ENCODE data around the gene HIF3A. TPM values are rescaled to one million over a fixed set of nuclear protein-coding genes. Genes with fewer than 3 reads are reported as not detected.

Gene HIF3A
- total RNA-seq, 1 experiment from 2014 or later, result not detected

- POLR2A ChIA-PET, result no interaction called here
These were observed 79.7 kb downstream of the HIF3A start for GRCh38 chr19:46376241-46377153.

GRCh38 chr19:46378268-46378667 lies 81.4 kb downstream of the HIF3A start:
- no TSS peak for BruUV-seq (replicated peaks)
- POLR2A ChIA-PET, result no interaction called here
- in situ Hi-C loops (cut with HindIII; ENCODE audit: low pct_unique_long_range_greater_than_20kb, low sequenced_read_pairs) (no loop called here), intact Hi-C loops (cut with micrococcal nuclease; ENCODE audit: unreplicated experiment) (no loop called here)
- no peak overlapping the region for H3K4me3 ChIP-seq (ENCODE audit: low read depth in 2 of 2, low read length in 2 of 2)
- no peaks in the 10 kb centered on the region for H3K4me1 ChIP-seq (ENCODE audit: control insufficient read depth, insufficient read depth, low read length)
- ATAC-seq (no peak), DNase-seq (ENCODE audit: low read depth, low spot score) (no peak)
- peaks cover 8% of the 10 kb centered on the region; the same call in 1 of the 2 replicates for H3K36me3 ChIP-seq (ENCODE audit: control insufficient read depth, insufficient read depth, low read length)
- H3K9me3 ChIP-seq (ENCODE audit: control insufficient read depth, insufficient read depth, low read depth, low read length), result no peaks in the 10 kb centered on the region
- H3K27me3 ChIP-seq (ENCODE audit: control insufficient read depth, insufficient read depth, low read length), result no peaks in the 10 kb centered on the region
- CTCF ChIA-PET, result no interaction called here
- H3K27ac ChIP-seq (ENCODE audit: low read length), result no peak overlapping the region
- no peak for TF ChIP-seq POLR2AphosphoS5 (IDR thresholded peaks at IDR 0.05; ENCODE audit: low read depth, low read length)
- TF ChIP-seq REST (IDR thresholded peaks at IDR 0.05; ENCODE audit: insufficient read depth in 1 of 2, low read depth in 2 of 2, low read length in 1 of 2), result no peak
- no peak for TF ChIP-seq TCF7L2 (IDR thresholded peaks at IDR 0.05; ENCODE audit: low read depth, low read length)
- no peak for TF ChIP-seq CTCF (IDR thresholded peaks at IDR 0.05)

More at GRCh38 chr19:46376241-46377153, 79.7 kb downstream of the HIF3A start:
- no peak for TF ChIP-seq REST (IDR thresholded peaks at IDR 0.05; ENCODE audit: insufficient read depth in 1 of 2, low read depth in 2 of 2, low read length in 1 of 2)
- no peak for TF ChIP-seq CTCF (IDR thresholded peaks at IDR 0.05)
- no peak for TF ChIP-seq TCF7L2 (IDR thresholded peaks at IDR 0.05; ENCODE audit: low read depth, low read length)
- TF ChIP-seq SIN3A (IDR thresholded peaks at IDR 0.05; ENCODE audit: borderline replicate concordance, insufficient read depth, low read depth, low read length), result no peak
- no peak for TF ChIP-seq POLR2AphosphoS5 (IDR thresholded peaks at IDR 0.05; ENCODE audit: low read depth, low read length)
- Histone ChIP-seq H3K27ac (ENCODE audit: low read length) (no peak overlapping the region), H3K36me3 (ENCODE audit: control insufficient read depth, insufficient read depth, low read length) (peaks cover 2% of the 10 kb centered on the region; the same call in 1 of the 2 replicates), H3K4me1 (ENCODE audit: control insufficient read depth, insufficient read depth, low read length) (no peaks in the 10 kb centered on the region; the same call in 1 of the 2 replicates), H3K9me3 (ENCODE audit: control insufficient read depth, insufficient read depth, low read depth, low read length) (no peaks in the 10 kb centered on the region), H3K27me3 (ENCODE audit: control insufficient read depth, insufficient read depth, low read length) (no peaks in the 10 kb centered on the region), H3K4me3 (ENCODE audit: low read depth in 2 of 2, low read length in 2 of 2) (no peak overlapping the region)
- no peak for DNase-seq (ENCODE audit: low read depth, low spot score)
- intact Hi-C loops (cut with micrococcal nuclease; ENCODE audit: unreplicated experiment), result no loop called here
- ATAC-seq, result no peak
- no TSS peak for BruUV-seq (replicated peaks)
- in situ Hi-C loops (cut with HindIII; ENCODE audit: low pct_unique_long_range_greater_than_20kb, low sequenced_read_pairs), result no loop called here
- CTCF ChIA-PET, result no interaction called here
